ENCODE results near the gene LRMDA.

LRMDA gene

GRCh38 chr10:75708060-75708459 lies 276.6 kb downstream of the LRMDA start (continued):
- no peak for TF ChIP-seq ZNF596 (tag by site-specific recombination; IDR thresholded peaks at IDR 0.05)
- TF ChIP-seq ZNF704 (tag by site-specific recombination; IDR thresholded peaks at IDR 0.05): no peak

GRCh38 chr10:75709245-75709644 lies 277.8 kb downstream of the LRMDA start:
- CTCF ChIA-PET: no interaction called here
- no peak overlapping the region for H3K4me3 ChIP-seq (ENCODE audit: low read depth, low read length)

GRCh38 chr10:75709811-75710210 lies 278.4 kb downstream of the LRMDA start:
- ChIA-PET POLR2A (no interaction called here), CTCF (interaction anchor here (2.2 kb wide), 1 partner anchor 327 kb away, joined by 4 read pairs; no protein-coding TSS in a partner anchor)
- H3K4me1 ChIP-seq (ENCODE audit: control insufficient read depth, insufficient read depth, low read length): no peaks in the 10 kb centered on the region; the same call in 1 of the 2 replicates
- no peak overlapping the region for H3K4me3 ChIP-seq (ENCODE audit: low read depth, low read length)
- no peak overlapping the region for H3K27ac ChIP-seq (ENCODE audit: extremely low read depth, low read depth, low read length)
- H3K36me3 ChIP-seq (ENCODE audit: control insufficient read depth in 2 of 2, insufficient read depth in 1 of 2, low read length in 2 of 2): no peaks in the 10 kb centered on the region
- no peaks in the 10 kb centered on the region for H3K9me3 ChIP-seq (ENCODE audit: control insufficient read depth, insufficient read depth, low read depth, low read length)
- no peak for TF ChIP-seq ZNF791 (tag by site-specific recombination; IDR thresholded peaks at IDR 0.05)
- TF ChIP-seq ZNF221 (tag by site-specific recombination; IDR thresholded peaks at IDR 0.05; ENCODE audit: borderline replicate concordance): no peak
- no peak for TF ChIP-seq ZBTB49 (tag by site-specific recombination; IDR thresholded peaks at IDR 0.05; ENCODE audit: low read depth)
- TF ChIP-seq ZNF280D (tag by site-specific recombination; IDR thresholded peaks at IDR 0.05): no peak
- no peak for TF ChIP-seq ZNF610 (tag by site-specific recombination; IDR thresholded peaks at IDR 0.05; ENCODE audit: borderline replicate concordance)
- no peak for TF ChIP-seq PRDM6 (tag by site-specific recombination; IDR thresholded peaks at IDR 0.05)
- TF ChIP-seq HOXA7 (CRISPR knock-in tag; IDR thresholded peaks at IDR 0.05; ENCODE audit: borderline replicate concordance): no peak
- no peak for TF ChIP-seq ZNF561 (tag by site-specific recombination; IDR thresholded peaks at IDR 0.05; ENCODE audit: borderline replicate concordance)
- TF ChIP-seq ZBTB6 (tag by site-specific recombination; IDR thresholded peaks at IDR 0.05): no peak
- TF ChIP-seq ZNF24 (tag by site-specific recombination; IDR thresholded peaks at IDR 0.05): no peak

More at GRCh38 chr10:75709245-75709644, 277.8 kb downstream of the LRMDA start:
- 0 out of 2 replicates have a peak, but pooled peaks have one; percentile 9 for TF ChIP-seq ZNF239 (tag by site-specific recombination; IDR thresholded peaks at IDR 0.05)
- TF ChIP-seq YY2 (tag by site-specific recombination; IDR thresholded peaks at IDR 0.05): 0 out of 2 replicates have a peak, but pooled peaks have one; percentile 30
- TF ChIP-seq ZNF501 (tag by site-specific recombination; IDR thresholded peaks at IDR 0.05): no peak
- TF ChIP-seq ZSCAN4 (tag by site-specific recombination; IDR thresholded peaks at IDR 0.05): peak; percentile 99
- TF ChIP-seq ZNF398 (tag by site-specific recombination; IDR thresholded peaks at IDR 0.05): peak; percentile 40; the same call in 1 of the 2 replicates
- no peak for TF ChIP-seq ZNF654 (tag by site-specific recombination; IDR thresholded peaks at IDR 0.05; ENCODE audit: low read depth)
- TF ChIP-seq ZFP3 (tag by site-specific recombination; IDR thresholded peaks at IDR 0.05; ENCODE audit: low read depth): no peak
- TF ChIP-seq ZBTB17 (tag by site-specific recombination; IDR thresholded peaks at IDR 0.05): peak; percentile 66
- 0 out of 2 replicates have a peak, but pooled peaks have one; percentile 33 for TF ChIP-seq ZNF670 (tag by site-specific recombination; IDR thresholded peaks at IDR 0.05; ENCODE audit: low read depth)
- POLR2A ChIA-PET: no interaction called here
- Histone ChIP-seq H3K36me3 (ENCODE audit: control insufficient read depth in 2 of 2, insufficient read depth in 1 of 2, low read length in 2 of 2) (no peaks in the 10 kb centered on the region), H3K27ac (ENCODE audit: extremely low read depth, low read depth, low read length) (no peak overlapping the region), H3K9me3 (ENCODE audit: control insufficient read depth, insufficient read depth, low read depth, low read length) (no peaks in the 10 kb centered on the region), H3K4me1 (ENCODE audit: control insufficient read depth, insufficient read depth, low read length) (no peaks in the 10 kb centered on the region; the same call in 1 of the 2 replicates)
